Right ventricle myocardium inferior (tissue), 1 donor: Measurements from ENCODE around the gene NUDT14. TPM values are rescaled to one million over a fixed set of nuclear protein-coding genes. Genes with fewer than 3 reads are reported as not detected.
A peak's percentile ranks its signal among the peaks of the same experiment; 100 is the strongest.

Experiments used
- ATAC-seq: fragments of 200-7000 bp; cut with Tn5 transposase; one replicate; pipeline ENCODE4 v1.9.1; 2020; ENCODE audit warnings: mild to moderate bottlenecking, moderate library complexity
- DNase-seq: peaks from one replicate; pipeline ENCODE4 v3.0.0; 2021; ENCODE audit errors: missing footprints
- intact Hi-C: fragments of 100-400 bp; cut with DNase I; formaldehyde crosslinking; loops from one replicate; pipeline ENCODE4 v1.11.0; 2022
- total RNA-seq: library from RNA; stranded (reverse); fragmentation: NEBNext Ultra II Directional; extraction: Animal tissue kit (Norgen Biotek cat#: 25700); gene quantifications from one replicate; pipeline ENCODE4 v1.2.1, GENCODE V29; 2021
- donor health status: DM: no; HTN: yes; CAD: no; lungs with severe emphysema.

Gene NUDT14
- total RNA-seq, 1 donor from 2014 or later, result 33.9 TPM

DNA sequence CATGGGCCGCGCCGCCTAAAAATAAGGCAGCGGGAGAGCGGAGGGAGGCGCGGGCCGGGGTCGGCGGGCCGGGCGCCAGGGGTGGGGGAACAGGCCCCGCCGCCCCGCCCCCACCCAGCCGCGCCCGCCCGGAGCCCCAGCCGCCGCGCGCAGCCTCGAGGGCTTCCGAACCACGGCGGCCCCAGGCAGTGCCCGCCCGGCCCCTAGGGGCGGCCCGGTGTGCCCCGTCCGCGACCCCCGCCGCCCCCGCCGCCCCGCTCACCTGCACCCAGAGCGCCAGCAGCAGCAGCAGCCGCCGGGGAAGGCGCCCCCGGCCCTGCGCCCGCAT is 13.1 kb downstream of the NUDT14 start:
- ATAC-seq (no peak), DNase-seq (no peak)
- intact Hi-C loops, result loop anchor here (2.0 to 5.0 kb wide), 2 partner anchors 29 to 76 kb away; no protein-coding TSS in a partner anchor

GRCh38 chr14:105167303-105168092 is 13.6 kb downstream of the NUDT14 start:
- no peak for ATAC-seq
- intact Hi-C loops, result loop anchor here (2.0 to 5.0 kb wide), 2 partner anchors 29 to 75 kb away; no protein-coding TSS in a partner anchor
- DNase-seq, result no peak

DNA sequence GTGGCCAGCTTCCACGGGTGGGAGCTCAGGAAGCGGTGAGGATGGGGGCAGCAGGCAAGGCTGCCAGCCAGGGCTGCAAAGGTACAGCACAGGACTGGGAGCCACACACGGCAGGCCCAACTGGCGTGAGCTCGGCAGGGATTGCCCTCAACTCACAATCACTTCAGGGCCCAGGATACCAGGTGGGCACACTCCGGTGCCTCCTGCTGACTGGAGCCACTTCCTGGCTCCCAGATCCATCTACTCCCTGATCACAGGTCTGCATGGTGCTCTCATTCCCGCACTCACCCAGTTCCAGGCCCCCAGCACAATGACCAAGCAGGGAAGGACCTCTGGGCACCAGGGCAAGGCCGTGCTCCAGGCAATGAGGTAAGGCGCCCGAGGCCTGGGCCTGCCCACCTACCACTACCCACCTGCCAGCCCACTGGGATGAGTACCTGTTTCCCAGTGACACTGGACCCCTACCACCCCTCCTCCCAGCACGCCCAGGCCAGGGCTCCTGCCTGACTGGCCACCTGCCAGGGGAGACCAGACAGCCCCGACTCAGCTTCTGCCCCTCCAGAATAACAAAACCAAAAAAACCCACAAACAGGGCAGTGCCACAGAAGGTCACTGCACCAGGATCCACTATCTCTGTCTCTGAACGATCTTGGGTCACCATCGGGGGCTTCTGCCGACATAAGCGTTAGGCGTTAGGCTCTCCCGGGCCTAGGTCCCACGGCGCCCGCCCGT is 14.4 kb downstream of the NUDT14 start:
- intact Hi-C loops, result loop anchor here (5.0 kb wide), 1 partner anchor 74 kb away; no protein-coding TSS in a partner anchor
- ATAC-seq (no peak), DNase-seq (no peak)

DNA sequence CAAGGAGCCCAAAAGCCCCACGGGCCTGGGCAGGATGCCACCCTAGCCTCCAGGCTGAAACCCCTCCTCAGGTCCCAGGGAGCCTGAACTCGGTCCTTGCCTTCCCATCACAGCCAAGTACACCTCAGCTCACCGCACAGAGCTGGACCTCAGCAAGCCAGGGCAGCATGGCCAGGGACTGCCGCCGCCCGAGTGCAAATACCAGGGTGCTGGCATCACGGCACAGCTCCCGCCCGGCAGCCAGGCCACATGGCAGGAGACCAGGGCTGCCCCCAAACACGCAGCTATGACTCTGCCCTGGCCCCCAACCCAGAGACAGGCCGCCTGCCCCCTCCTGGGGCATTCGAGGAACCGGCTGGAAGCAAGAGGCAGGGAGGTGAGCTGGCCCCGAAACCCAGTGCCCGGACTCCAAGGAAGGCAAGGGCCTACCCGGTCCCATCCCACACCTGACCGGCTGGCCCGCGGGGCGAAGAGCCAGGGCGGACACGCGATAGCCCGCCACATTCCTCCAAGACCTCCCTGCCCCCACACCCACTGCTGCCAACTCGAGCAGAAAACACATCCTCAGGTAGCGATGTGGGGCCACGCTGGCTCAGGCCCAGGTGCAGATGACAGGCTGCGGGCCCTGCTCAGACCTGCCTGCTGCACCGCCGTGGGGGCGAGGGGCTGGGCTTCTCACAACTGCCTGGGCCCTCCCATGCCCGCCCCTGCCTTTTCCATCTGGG is 15.2 kb downstream of the NUDT14 start:
- intact Hi-C loops, result loop anchor here (5.0 kb wide), 1 partner anchor 74 kb away; no protein-coding TSS in a partner anchor
- no peak for DNase-seq
- no peak for ATAC-seq

- ATAC-seq (no peak), DNase-seq (no peak)
- intact Hi-C loops, result loop anchor here (5.0 kb wide), 1 partner anchor 73 kb away; no protein-coding TSS in a partner anchor
Measured at GRCh38 chr14:105165134-105165704, 15.9 kb downstream of the NUDT14 start.

DNA sequence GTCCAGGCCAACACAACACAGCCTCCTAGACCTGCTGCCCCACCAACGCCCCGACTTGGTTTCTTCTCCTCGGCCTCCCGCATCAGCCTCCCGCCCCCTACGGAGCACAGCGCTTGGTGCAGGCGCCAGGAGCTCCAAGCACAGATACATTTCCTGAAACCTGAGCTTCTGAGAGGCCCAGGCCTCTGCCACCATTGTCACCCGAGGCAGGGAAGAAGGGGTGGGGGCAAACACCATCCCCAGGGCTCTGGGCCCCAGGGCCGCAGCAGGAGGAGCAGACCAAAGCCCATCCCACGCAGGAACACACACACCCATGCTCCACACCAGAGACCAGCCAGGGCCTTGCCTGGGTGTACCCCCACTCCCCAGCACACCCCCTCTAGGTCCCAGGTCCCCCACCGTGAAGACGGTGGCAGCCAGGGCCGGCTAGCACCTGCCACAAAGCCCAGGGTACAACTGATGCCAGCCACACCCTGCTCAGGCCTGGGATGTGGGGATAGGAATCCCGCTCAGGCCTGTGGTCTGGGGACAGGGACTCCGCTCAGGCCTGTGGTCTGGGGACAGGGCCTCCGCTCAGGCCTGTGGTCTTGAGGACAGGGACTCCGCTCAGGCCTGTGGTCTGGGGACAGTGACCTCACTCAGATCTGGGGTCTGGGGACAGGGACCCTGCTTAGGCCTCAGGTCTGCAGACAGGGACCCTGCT is 17.9 kb downstream of the NUDT14 start:
- intact Hi-C loops, result no loop called here

DNA sequence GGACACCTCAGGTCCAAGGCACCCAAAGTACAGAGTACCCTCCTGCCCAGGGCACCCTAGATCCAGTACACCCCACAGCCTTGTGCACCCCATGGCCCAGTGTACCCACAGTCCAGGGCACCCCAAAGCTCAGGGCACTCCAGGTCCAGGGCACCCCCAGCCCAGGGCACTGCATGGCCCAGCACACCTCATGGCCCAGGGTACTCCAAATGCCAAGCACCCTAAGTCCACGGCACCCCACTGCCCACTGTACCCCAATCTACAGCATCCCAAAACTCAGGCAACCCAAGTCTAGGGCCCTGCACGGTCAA is 18.5 kb downstream of the NUDT14 start:
- intact Hi-C loops, result no loop called here
- ATAC-seq (no peak), DNase-seq (no peak)

More for the DNA sequence above, 17.9 kb downstream of the NUDT14 start:
- no peak for DNase-seq
- no peak for ATAC-seq

DNA sequence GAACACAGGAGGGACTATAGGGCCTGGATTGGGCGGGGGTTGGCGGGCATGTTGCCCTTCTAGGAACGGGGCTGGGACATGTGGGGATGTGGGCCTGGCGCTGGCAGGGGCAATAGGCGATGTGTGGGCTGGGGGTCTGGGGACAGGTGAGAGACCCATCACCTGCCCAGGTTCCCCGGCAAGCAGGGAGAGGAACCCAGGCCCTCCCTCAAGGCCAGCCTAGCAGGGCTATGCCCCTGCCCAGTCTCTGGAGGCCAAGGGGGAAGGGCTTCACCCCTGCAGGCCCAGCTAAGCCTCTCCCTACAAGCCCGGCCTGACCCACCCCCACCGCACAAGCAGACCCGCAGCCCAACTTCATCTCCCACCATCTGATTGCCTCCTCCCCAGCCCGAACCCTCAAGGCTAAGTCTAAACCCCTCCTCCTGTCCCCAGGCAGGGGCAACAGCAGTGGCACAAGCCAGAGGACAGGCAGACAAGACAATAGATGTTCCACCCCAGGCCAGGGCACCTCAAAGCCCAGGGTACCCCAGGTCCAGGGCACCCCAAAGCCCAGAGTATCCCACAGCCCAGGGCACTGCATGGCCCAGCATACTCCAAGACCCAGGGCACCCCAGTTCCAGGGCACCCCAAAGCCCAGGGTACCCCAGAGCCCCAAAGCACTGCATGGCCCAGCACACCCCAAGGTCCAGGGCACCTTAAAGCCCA is 19.0 kb downstream of the NUDT14 start:
- intact Hi-C loops, result no loop called here
- peak; percentile 56 for ATAC-seq

DNA sequence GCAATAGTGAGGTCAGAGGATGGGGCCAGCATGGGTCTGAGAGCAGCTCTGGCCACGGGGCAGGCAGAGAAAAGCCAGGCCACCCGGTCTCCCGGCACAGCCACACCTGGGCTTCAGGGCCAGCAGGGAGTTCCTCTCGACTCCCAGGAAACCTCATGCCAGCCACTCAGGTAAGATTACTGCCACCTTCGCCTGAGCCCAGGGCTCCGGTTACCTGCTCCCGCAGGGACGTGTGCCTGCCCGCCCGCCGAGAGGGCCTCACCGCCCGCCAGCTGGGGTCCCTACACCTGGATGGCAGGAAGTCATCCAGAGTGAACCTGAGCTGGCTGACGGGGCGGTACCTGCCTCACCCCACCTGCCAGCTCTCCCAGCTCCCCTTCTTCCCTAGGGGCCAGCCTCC is 19.8 kb downstream of the NUDT14 start:
- intact Hi-C loops, result no loop called here
- DNase-seq, result no peak
- ATAC-seq, result no peak

More for the DNA sequence above, 19.0 kb downstream of the NUDT14 start:
- DNase-seq, result no peak

- ATAC-seq, result no peak
- intact Hi-C loops, result no loop called here
- no peak for DNase-seq
Measured at GRCh38 chr14:105160776-105161175, 20.3 kb downstream of the NUDT14 start.

- no peak for ATAC-seq
- no peak for DNase-seq
- intact Hi-C loops, result no loop called here
Measured at GRCh38 chr14:105159344-105159743, 21.8 kb downstream of the NUDT14 start.

DNA sequence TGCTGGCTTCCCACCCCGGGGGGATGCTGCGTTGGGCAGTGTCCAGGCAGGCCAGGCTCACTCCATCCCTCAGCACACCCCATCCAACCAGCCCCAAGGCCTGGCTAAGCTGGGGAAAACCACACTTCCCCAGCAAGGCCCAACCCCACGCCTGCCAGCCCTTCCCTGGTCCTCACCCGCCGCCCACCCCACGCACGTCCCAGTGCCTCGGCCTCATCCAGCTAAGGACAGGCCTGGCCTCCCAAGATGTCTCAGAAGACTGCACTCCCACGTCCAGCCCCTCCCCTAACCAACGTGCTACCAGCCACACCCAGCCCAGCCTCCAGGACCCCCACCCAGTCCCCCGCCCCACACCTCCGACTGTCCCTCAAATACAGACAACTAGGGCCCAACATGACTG is 22.3 kb downstream of the NUDT14 start:
- no peak for ATAC-seq
- DNase-seq, result no peak
- intact Hi-C loops, result no loop called here

DNA sequence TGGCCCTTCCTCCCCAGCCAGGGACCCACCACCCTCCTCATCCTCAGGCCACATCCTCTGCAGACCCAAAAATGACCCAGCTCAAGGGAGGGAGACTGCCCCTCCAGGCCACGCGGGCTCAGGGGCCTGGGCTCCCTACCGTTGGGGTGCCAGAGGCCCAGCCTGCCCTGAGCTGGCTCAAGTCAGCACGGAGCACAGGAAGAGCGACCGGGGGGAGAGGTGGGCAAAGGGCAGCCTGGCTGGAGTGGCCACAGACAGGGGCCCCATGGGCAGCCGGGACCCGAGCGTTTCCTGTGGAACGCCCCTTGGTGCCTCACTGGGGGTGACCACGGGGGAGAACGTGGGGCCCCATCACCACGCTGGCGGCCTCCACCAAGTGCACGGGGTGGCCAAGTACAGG is 23.2 kb downstream of the NUDT14 start:
- DNase-seq, result no peak
- intact Hi-C loops, result no loop called here

GRCh38 chr14:105156414-105157375 is 24.4 kb downstream of the NUDT14 start:
- peak; percentile 26 for DNase-seq
- no peak for ATAC-seq
- intact Hi-C loops, result no loop called here

More for the DNA sequence above, 23.2 kb downstream of the NUDT14 start:
- ATAC-seq, result no peak

GRCh38 chr14:105155681-105156413 is 25.3 kb downstream of the NUDT14 start:
- DNase-seq, result peak; percentile 57
- ATAC-seq, result no peak

DNA sequence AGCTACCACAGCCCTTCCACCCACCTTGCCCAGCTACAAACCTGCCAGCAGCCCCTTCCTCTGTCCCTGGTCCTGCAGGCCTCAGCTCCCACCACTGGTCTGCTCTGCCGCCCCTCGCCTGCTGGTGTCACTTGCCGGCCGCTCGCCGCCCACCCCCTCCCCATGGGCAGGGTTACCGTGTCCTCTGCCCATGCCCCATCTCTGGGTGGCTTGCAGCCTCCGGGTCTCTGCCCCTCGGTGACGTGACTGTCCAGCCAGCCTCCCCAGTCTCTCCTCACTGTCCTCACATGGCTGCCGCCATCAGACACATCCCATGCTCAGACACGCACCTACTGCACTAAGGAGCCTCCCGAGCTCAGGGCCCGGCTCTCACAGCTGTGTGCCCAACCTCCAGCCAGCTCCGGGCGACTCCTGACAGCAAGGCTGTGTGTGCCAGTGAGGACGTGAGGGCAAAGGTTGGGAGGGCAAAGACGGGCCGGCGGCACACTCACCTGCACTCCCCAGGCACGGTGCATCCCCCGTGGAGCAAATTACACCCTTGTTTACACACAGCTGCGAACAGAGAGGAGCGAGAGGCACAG is 26.0 kb downstream of the NUDT14 start:
- ATAC-seq (no peak), DNase-seq (peak; percentile 50)
- intact Hi-C loops, result no loop called here

More at GRCh38 chr14:105155681-105156413, 25.3 kb downstream of the NUDT14 start:
- intact Hi-C loops, result no loop called here
